Type B pancreatic cell (in vitro differentiated cells): ENCODE measurements around the gene BASP1. TPM values are rescaled to one million over a fixed set of nuclear protein-coding genes. Genes with fewer than 3 reads are reported as not detected.

ENCODE experiments used
- DNase-seq: peaks from one replicate; pipeline ENCODE4 v3.0.0; 2021; ENCODE audit warnings: mixed read lengths; ENCODE audit not compliant: unreplicated experiment; ENCODE audit errors: extremely low spot score
- H3K27ac Mint-ChIP-seq: 2 replicates; pipeline ENCODE4 v1.8.0; 2021; ENCODE audit warnings: mild to moderate bottlenecking, mixed read lengths
- H3K27me3 Mint-ChIP-seq: 2 replicates; pipeline ENCODE4 v1.8.0; 2021; ENCODE audit warnings: mixed read lengths
- H3K36me3 Mint-ChIP-seq: 2 replicates; pipeline ENCODE4 v1.8.0; 2021; ENCODE audit warnings: mixed read lengths
- H3K4me1 Mint-ChIP-seq: one replicate; pipeline ENCODE4 v1.8.0; 2021; ENCODE audit warnings: mixed read lengths; ENCODE audit not compliant: unreplicated experiment
- H3K4me3 Mint-ChIP-seq: 2 replicates; pipeline ENCODE4 v1.8.0; 2021; ENCODE audit warnings: mild to moderate bottlenecking, mixed read lengths
- H3K9me3 Mint-ChIP-seq: 2 replicates; pipeline ENCODE4 v1.8.0; 2021; ENCODE audit warnings: mixed read lengths
- CTCF ChIP-seq: fragments of 200-600 bp; sonication (generic); conservative IDR thresholded peaks from 2 replicates; pipeline ENCODE4 v1.5.0; 2021; ENCODE audit warnings: antibody characterized with exemption, mild to moderate bottlenecking
- total RNA-seq: library from RNA; stranded (reverse); gene quantifications from 2 replicates; pipeline ENCODE4 v1.2.1, GENCODE V29; 2021; ENCODE audit warnings: low replicate concordance

The BASP1 gene
- total RNA-seq, 1 donor from 2014 or later, result 131 TPM

GRCh38 chr5:17192191-17192590 is 25.2 kb upstream of the BASP1 start:
- no peak for TF ChIP-seq CTCF
- no peaks in the 10 kb centered on the region for H3K36me3 Mint-ChIP-seq
- H3K27ac Mint-ChIP-seq, result peak overlapping the region; percentile 67
- no peak overlapping the region for H3K4me3 Mint-ChIP-seq
- H3K27me3 Mint-ChIP-seq, result no peaks in the 10 kb centered on the region
- no peak for DNase-seq
- H3K9me3 Mint-ChIP-seq, result peaks cover 7% of the 10 kb centered on the region
- peaks cover 22% of the 10 kb centered on the region for H3K4me1 Mint-ChIP-seq

- Mint-ChIP-seq H3K9me3 (peaks cover 14% of the 10 kb centered on the region), H3K27ac (no peak overlapping the region), H3K36me3 (peaks cover 4% of the 10 kb centered on the region), H3K27me3 (no peaks in the 10 kb centered on the region), H3K4me1 (peaks cover 5% of the 10 kb centered on the region), H3K4me3 (no peak overlapping the region)
- TF ChIP-seq CTCF, result no peak
- no peak for DNase-seq
Measured at GRCh38 chr5:17196024-17196423, 21.4 kb upstream of the BASP1 start.

GRCh38 chr5:17196697-17197096 is 20.7 kb upstream of the BASP1 start:
- Mint-ChIP-seq H3K9me3 (peaks cover 14% of the 10 kb centered on the region), H3K36me3 (peaks cover 4% of the 10 kb centered on the region), H3K4me1 (peaks cover 3% of the 10 kb centered on the region), H3K27me3 (no peaks in the 10 kb centered on the region), H3K4me3 (no peak overlapping the region), H3K27ac (no peak overlapping the region)
- DNase-seq, result no peak
- TF ChIP-seq CTCF, result no peak

GRCh38 chr5:17203329-17204132 is 13.9 kb upstream of the BASP1 start:
- no peak for DNase-seq
- TF ChIP-seq CTCF, result peak; percentile 87
- peaks cover under 1% of the 10 kb centered on the region for H3K36me3 Mint-ChIP-seq
- no peaks in the 10 kb centered on the region for H3K27me3 Mint-ChIP-seq
- peaks cover 1% of the 10 kb centered on the region for H3K9me3 Mint-ChIP-seq
- H3K27ac Mint-ChIP-seq, result peak overlapping the region; percentile 72
- H3K4me3 Mint-ChIP-seq, result peak overlapping the region; percentile 50
- peaks cover 11% of the 10 kb centered on the region for H3K4me1 Mint-ChIP-seq

GRCh38 chr5:17204133-17204489 is 13.3 kb upstream of the BASP1 start:
- Mint-ChIP-seq H3K27me3 (no peaks in the 10 kb centered on the region), H3K27ac (peak overlapping the region; percentile 72), H3K36me3 (no peaks in the 10 kb centered on the region)

More at GRCh38 chr5:17204133-17204489, 13.3 kb upstream of the BASP1 start:
- no peak for DNase-seq
- H3K4me1 Mint-ChIP-seq, result peaks cover 11% of the 10 kb centered on the region
- TF ChIP-seq CTCF, result no peak
- no peaks in the 10 kb centered on the region for H3K9me3 Mint-ChIP-seq
- peak overlapping the region; percentile 50 for H3K4me3 Mint-ChIP-seq
